WTC11 (cell line): ENCODE results near the gene GFY. TPM values are rescaled to one million over a fixed set of nuclear protein-coding genes. Genes with fewer than 3 reads are reported as not detected.

Experiments
- ATAC-seq: fragments of 200-7000 bp; cut with Tn5 transposase; 2 replicates; pipeline ENCODE4 v1.10.0; 2021; ENCODE audit warnings: mild to moderate bottlenecking, moderate library complexity
- CTCF ChIA-PET: fragments of 300-600 bp; sonication (Branson Sonifier 250); formaldehyde crosslinking; loops from one replicate; lab custom pipeline; 2021; ENCODE audit warnings: antibody characterized with exemption; lab: Charles Lee
- POLR2A ChIA-PET: fragments of 350-600 bp; sonication (Branson Sonifier 250); formaldehyde crosslinking; loops from one replicate; lab custom pipeline; 2021; ENCODE audit warnings: antibody characterized with exemption; lab: Charles Lee
- DNase-seq: peaks from one replicate; pipeline ENCODE4 v3.0.0; 2021; ENCODE audit warnings: low spot score
- H3K27ac Mint-ChIP-seq: 2 replicates; pipeline ENCODE4 v1.8.0; 2021; ENCODE audit warnings: mixed read lengths
- H3K27me3 Mint-ChIP-seq: 2 replicates; pipeline ENCODE4 v1.8.0; 2021; ENCODE audit warnings: low read depth, mild to moderate bottlenecking, moderate library complexity, mixed read lengths
- H3K36me3 Mint-ChIP-seq: 2 replicates; pipeline ENCODE4 v1.8.0; 2021; ENCODE audit warnings: mixed read lengths
- H3K4me1 Mint-ChIP-seq: 2 replicates; pipeline ENCODE4 v1.8.0; 2022; ENCODE audit warnings: mixed read lengths
- H3K4me3 Mint-ChIP-seq: 2 replicates; pipeline ENCODE4 v1.8.0; 2021; ENCODE audit warnings: mild to moderate bottlenecking, moderate library complexity, mixed read lengths
- H3K9me3 Mint-ChIP-seq: 2 replicates; pipeline ENCODE4 v1.8.0; 2021; ENCODE audit warnings: mixed read lengths
- AR ChIP-seq: fragments of 250-450 bp; sonication (Bioruptor Pico); IDR thresholded peaks from 2 replicates; pipeline ENCODE4 v1.9.0; 2021; ENCODE audit warnings: mild to moderate bottlenecking
- ATF3 ChIP-seq: sonication (generic); formaldehyde crosslinking; conservative IDR thresholded peaks from 2 replicates; pipeline ENCODE4 v1.8.1; 2022; ENCODE audit warnings: mild to moderate bottlenecking, missing genetic modification reagents
- ELF4 ChIP-seq: sonication (generic); formaldehyde crosslinking; IDR thresholded peaks from 2 replicates; pipeline ENCODE4 v1.8.1; 2022; ENCODE audit warnings: low read depth, mild to moderate bottlenecking, moderate library complexity, missing genetic modification reagents
- GABPB1 ChIP-seq: sonication (generic); formaldehyde crosslinking; IDR thresholded peaks from 2 replicates; pipeline ENCODE4 v1.8.1; 2023; ENCODE audit warnings: mild to moderate bottlenecking, missing genetic modification reagents
- GTF2I ChIP-seq: fragments of 250-450 bp; sonication (Bioruptor Pico); conservative IDR thresholded peaks from 2 replicates; pipeline ENCODE4 v1.4.0; 2021; ENCODE audit warnings: mild to moderate bottlenecking
- MLX ChIP-seq: sonication (generic); formaldehyde crosslinking; IDR thresholded peaks from 2 replicates; pipeline ENCODE4 v1.8.1; 2023; ENCODE audit warnings: mild to moderate bottlenecking, missing genetic modification reagents, moderate library complexity
- MXD4 ChIP-seq: fragments of 250-450 bp; sonication (Bioruptor Pico); IDR thresholded peaks from 2 replicates; pipeline ENCODE4 v1.8.0; 2021; ENCODE audit warnings: mild to moderate bottlenecking, moderate library complexity, borderline replicate concordance
- NFYB ChIP-seq: sonication (generic); formaldehyde crosslinking; conservative IDR thresholded peaks from 2 replicates; pipeline ENCODE4 v1.8.0; 2022; ENCODE audit warnings: low read depth, missing genetic modification reagents
- NR3C1 ChIP-seq: sonication (generic); formaldehyde crosslinking; conservative IDR thresholded peaks from 2 replicates; pipeline ENCODE4 v1.8.1; 2023; ENCODE audit warnings: low read depth, mild to moderate bottlenecking, missing genetic modification reagents
- TCF7 ChIP-seq: sonication (generic); formaldehyde crosslinking; IDR thresholded peaks from 2 replicates; pipeline ENCODE4 v1.8.0; 2022; ENCODE audit warnings: mild to moderate bottlenecking, low read depth, missing genetic modification reagents, moderate library complexity
- USF2 ChIP-seq: sonication (generic); formaldehyde crosslinking; IDR thresholded peaks from 2 replicates; pipeline ENCODE4 v1.8.1; 2023; ENCODE audit warnings: mild to moderate bottlenecking, missing genetic modification reagents, moderate library complexity
- ZBTB21 ChIP-seq: sonication (generic); formaldehyde crosslinking; IDR thresholded peaks from 2 replicates; pipeline ENCODE4 v1.8.1; 2023; ENCODE audit warnings: mild to moderate bottlenecking, missing genetic modification reagents, borderline replicate concordance
- ZNF138 ChIP-seq: sonication (generic); formaldehyde crosslinking; conservative IDR thresholded peaks from 2 replicates; pipeline ENCODE4 v1.8.1; 2022; ENCODE audit warnings: mild to moderate bottlenecking, moderate library complexity, missing genetic modification reagents
- ZNF232 ChIP-seq: sonication (generic); formaldehyde crosslinking; IDR thresholded peaks from 2 replicates; pipeline ENCODE4 v1.8.0; 2022; ENCODE audit warnings: mild to moderate bottlenecking, missing genetic modification reagents
- ZNF263 ChIP-seq: sonication (generic); formaldehyde crosslinking; IDR thresholded peaks from 2 replicates; pipeline ENCODE4 v1.8.1; 2022; ENCODE audit warnings: low read depth, mild to moderate bottlenecking, moderate library complexity, missing genetic modification reagents
- ZNF317 ChIP-seq: sonication (generic); formaldehyde crosslinking; IDR thresholded peaks from 2 replicates; pipeline ENCODE4 v1.8.1; 2023; ENCODE audit warnings: low read depth, mild to moderate bottlenecking, moderate library complexity, missing genetic modification reagents, borderline replicate concordance
- ZNF423 ChIP-seq: fragments of 250-450 bp; sonication (Bioruptor Pico); IDR thresholded peaks from 2 replicates; pipeline ENCODE4 v2.1.2; 2022; ENCODE audit warnings: mild to moderate bottlenecking, moderate library complexity
- ZNF425 ChIP-seq: fragments of 250-450 bp; sonication (Bioruptor Pico); conservative IDR thresholded peaks from 2 replicates; pipeline ENCODE4 v1.9.0; 2021; ENCODE audit warnings: mild to moderate bottlenecking
- ZSCAN18 ChIP-seq: fragments of 250-450 bp; sonication (Bioruptor Pico); IDR thresholded peaks from 2 replicates; pipeline ENCODE4 v2.1.2; 2022; ENCODE audit warnings: mild to moderate bottlenecking, moderate library complexity
- total RNA-seq: library from RNA; stranded (reverse); gene quantifications from 3 replicates; pipeline ENCODE4 v1.2.3, GENCODE V29; 2021
- TF ChIP-seq, protein P1 (sequence below): sonication (generic); formaldehyde crosslinking; conservative IDR thresholded peaks from 2 replicates; pipeline ENCODE4 v1.8.1; 2023; ENCODE audit warnings: mild to moderate bottlenecking, low read depth, missing genetic modification reagents, moderate library complexity

GFY gene
- total RNA-seq, 1 experiment from 2014 or later, result 0.87 TPM

DNA sequence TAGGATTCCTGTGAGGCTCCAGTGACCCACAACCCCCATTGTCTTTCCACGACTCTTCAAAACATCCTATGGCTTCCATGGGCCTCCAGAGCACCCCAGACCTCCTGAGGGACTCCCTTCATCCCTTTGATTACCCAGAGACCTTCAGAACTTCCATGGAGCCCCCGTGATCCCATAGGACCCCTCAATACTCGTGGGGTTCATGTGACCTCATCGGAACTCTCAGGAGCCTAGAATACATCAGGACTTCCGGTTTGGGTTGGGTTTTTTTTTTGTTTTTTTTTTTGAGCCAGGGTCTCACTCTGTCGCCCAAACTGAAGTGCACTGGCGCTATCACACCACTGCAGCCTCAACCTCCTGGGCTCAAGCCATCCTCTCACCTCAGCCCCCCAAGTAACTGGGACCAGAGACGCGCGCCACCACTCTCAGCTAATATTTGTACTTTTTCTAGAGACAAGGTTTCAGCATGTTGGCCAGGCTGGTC is 28.6 kb downstream of the GFY start (continued):
- TF ChIP-seq AR (CRISPR knock-in tag) (0 out of 2 replicates have a peak, but pooled peaks have one; percentile 47), ZNF232 (CRISPR knock-in tag) (no peak), NR3C1 (0 out of 2 replicates have a peak, but pooled peaks have one; percentile 67), USF2 (CRISPR knock-in tag) (no peak), ZNF138 (CRISPR knock-in tag) (0 out of 2 replicates have a peak, but pooled peaks have one; percentile 4), ZNF263 (CRISPR knock-in tag) (no peak)

DNA sequence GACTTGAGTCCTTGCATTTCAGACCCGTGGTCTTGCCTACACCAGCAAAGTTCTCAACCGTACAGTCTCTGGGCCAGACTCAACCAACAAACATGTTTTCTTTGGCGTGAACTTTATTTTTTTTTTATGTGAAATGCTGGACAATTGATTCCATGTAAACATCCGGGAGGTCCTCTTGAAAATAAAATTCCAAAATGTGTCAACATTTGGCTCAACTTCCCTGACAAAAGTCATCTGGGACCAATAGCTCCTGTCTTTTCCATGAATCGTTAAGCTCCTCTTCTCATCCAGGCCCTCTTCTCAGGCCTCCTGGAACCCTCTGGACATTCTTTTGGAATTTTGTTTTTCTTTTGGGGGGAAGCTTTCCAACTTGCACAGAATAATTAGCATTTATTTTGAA is 30.6 kb downstream of the GFY start:
- H3K4me1 Mint-ChIP-seq, result peaks cover 12% of the 10 kb centered on the region
- no peak for DNase-seq
- H3K27ac Mint-ChIP-seq, result no peak overlapping the region
- H3K36me3 Mint-ChIP-seq, result peaks cover 22% of the 10 kb centered on the region
- ChIA-PET CTCF (no interaction called here), POLR2A (no interaction called here)
- TF ChIP-seq NR3C1, result no peak
- no peak for TF ChIP-seq ATF3 (CRISPR knock-in tag)
- TF ChIP-seq AR (CRISPR knock-in tag), result no peak
- TF ChIP-seq GABPB1 (CRISPR knock-in tag), result no peak
- no peak for TF ChIP-seq ELF4
- no peak for TF ChIP-seq ZNF317
- no peak for TF ChIP-seq ZSCAN18 (CRISPR knock-in tag)
- TF ChIP-seq, protein P1, sequence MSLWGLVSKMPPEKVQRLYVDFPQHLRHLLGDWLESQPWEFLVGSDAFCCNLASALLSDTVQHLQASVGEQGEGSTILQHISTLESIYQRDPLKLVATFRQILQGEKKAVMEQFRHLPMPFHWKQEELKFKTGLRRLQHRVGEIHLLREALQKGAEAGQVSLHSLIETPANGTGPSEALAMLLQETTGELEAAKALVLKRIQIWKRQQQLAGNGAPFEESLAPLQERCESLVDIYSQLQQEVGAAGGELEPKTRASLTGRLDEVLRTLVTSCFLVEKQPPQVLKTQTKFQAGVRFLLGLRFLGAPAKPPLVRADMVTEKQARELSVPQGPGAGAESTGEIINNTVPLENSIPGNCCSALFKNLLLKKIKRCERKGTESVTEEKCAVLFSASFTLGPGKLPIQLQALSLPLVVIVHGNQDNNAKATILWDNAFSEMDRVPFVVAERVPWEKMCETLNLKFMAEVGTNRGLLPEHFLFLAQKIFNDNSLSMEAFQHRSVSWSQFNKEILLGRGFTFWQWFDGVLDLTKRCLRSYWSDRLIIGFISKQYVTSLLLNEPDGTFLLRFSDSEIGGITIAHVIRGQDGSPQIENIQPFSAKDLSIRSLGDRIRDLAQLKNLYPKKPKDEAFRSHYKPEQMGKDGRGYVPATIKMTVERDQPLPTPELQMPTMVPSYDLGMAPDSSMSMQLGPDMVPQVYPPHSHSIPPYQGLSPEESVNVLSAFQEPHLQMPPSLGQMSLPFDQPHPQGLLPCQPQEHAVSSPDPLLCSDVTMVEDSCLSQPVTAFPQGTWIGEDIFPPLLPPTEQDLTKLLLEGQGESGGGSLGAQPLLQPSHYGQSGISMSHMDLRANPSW (CRISPR knock-in tag), result no peak
- no peak for TF ChIP-seq ZNF425 (CRISPR knock-in tag)
- TF ChIP-seq MLX (CRISPR knock-in tag), result no peak
- no peak for TF ChIP-seq NFYB (CRISPR knock-in tag)
- TF ChIP-seq TCF7 (CRISPR knock-in tag), result no peak
- no peak for TF ChIP-seq MXD4 (CRISPR knock-in tag)
- TF ChIP-seq GTF2I (CRISPR knock-in tag), result no peak
- no peak for TF ChIP-seq ZNF423 (CRISPR knock-in tag)
- TF ChIP-seq ZBTB21, result no peak
- no peaks in the 10 kb centered on the region for H3K9me3 Mint-ChIP-seq
- ATAC-seq, result no peak
- H3K27me3 Mint-ChIP-seq, result no peaks in the 10 kb centered on the region
- H3K4me3 Mint-ChIP-seq, result no peak overlapping the region
